GM06990 (cell line): Measurements from ENCODE around the gene KRT9.

Experiments
- DNase-seq: peaks from one replicate; pipeline ENCODE4 v3.0.0-alpha.2; 2011; ENCODE audit not compliant: insufficient read length; ENCODE audit errors: extremely low read depth
- H3K27me3 ChIP-seq: replicated peaks from 2 replicates; pipeline ENCODE4 v1.6.0; 2011; ENCODE audit warnings: low read length; ENCODE audit not compliant: control insufficient read depth, insufficient read depth
- H3K36me3 ChIP-seq: 2 replicates; pipeline ENCODE4 v1.5.1; 2011; ENCODE audit warnings: low read length; ENCODE audit not compliant: control insufficient read depth, insufficient read depth
- H3K4me3 ChIP-seq: replicated peaks from 2 replicates; pipeline ENCODE4 v1.5.1; 2011; ENCODE audit warnings: low read depth, mild to moderate bottlenecking, control low read depth, low read length
- TF ChIP-seq, protein P1 (sequence below): IDR thresholded peaks from 2 replicates; pipeline ENCODE4 v1.5.1; 2011; ENCODE audit warnings: low read length, control low read depth, mild to moderate bottlenecking, inconsistent platforms; ENCODE audit not compliant: insufficient read depth, poor library complexity, severe bottlenecking

The KRT9 gene

DNA sequence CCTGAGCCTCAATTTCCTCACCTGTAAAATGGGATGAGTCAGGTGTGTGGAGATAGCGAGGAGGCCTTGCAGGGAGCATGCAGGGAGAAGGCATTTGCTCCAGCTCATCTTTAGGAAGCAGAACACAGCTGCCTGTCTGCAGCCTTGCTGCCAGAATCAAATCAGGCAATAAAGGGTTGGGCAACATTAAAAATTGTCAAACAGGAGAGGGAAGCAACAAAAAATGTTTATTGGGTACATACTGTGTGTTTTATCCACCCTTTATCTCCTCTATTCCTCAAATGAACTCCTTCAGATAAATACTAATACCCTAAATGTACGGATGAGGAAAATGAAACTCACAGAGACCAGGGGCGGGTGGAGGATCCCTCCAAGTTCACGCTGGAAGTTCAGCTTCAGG is 28.5 kb upstream of the KRT9 start:
- peaks cover 1% of the 10 kb centered on the region; the same call in 1 of the 2 replicates for H3K27me3 ChIP-seq
- H3K36me3 ChIP-seq: no peaks in the 10 kb centered on the region
- no peak for DNase-seq
- TF ChIP-seq, protein P1, sequence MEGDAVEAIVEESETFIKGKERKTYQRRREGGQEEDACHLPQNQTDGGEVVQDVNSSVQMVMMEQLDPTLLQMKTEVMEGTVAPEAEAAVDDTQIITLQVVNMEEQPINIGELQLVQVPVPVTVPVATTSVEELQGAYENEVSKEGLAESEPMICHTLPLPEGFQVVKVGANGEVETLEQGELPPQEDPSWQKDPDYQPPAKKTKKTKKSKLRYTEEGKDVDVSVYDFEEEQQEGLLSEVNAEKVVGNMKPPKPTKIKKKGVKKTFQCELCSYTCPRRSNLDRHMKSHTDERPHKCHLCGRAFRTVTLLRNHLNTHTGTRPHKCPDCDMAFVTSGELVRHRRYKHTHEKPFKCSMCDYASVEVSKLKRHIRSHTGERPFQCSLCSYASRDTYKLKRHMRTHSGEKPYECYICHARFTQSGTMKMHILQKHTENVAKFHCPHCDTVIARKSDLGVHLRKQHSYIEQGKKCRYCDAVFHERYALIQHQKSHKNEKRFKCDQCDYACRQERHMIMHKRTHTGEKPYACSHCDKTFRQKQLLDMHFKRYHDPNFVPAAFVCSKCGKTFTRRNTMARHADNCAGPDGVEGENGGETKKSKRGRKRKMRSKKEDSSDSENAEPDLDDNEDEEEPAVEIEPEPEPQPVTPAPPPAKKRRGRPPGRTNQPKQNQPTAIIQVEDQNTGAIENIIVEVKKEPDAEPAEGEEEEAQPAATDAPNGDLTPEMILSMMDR: no peak
- no peak overlapping the region for H3K4me3 ChIP-seq

GRCh38 chr17:41599680-41600079 is 27.8 kb upstream of the KRT9 start:
- no peak overlapping the region for H3K4me3 ChIP-seq
- TF ChIP-seq, protein P1: no peak
- no peaks in the 10 kb centered on the region for H3K36me3 ChIP-seq
- peaks cover 1% of the 10 kb centered on the region; the same call in 1 of the 2 replicates for H3K27me3 ChIP-seq
- no peak for DNase-seq

- peaks cover 1% of the 10 kb centered on the region for H3K27me3 ChIP-seq
- no peak for DNase-seq
- H3K4me3 ChIP-seq: no peak overlapping the region
- H3K36me3 ChIP-seq: no peaks in the 10 kb centered on the region
- TF ChIP-seq, protein P1: no peak
These were observed 23.7 kb upstream of the KRT9 start for GRCh38 chr17:41595585-41595984.

DNA sequence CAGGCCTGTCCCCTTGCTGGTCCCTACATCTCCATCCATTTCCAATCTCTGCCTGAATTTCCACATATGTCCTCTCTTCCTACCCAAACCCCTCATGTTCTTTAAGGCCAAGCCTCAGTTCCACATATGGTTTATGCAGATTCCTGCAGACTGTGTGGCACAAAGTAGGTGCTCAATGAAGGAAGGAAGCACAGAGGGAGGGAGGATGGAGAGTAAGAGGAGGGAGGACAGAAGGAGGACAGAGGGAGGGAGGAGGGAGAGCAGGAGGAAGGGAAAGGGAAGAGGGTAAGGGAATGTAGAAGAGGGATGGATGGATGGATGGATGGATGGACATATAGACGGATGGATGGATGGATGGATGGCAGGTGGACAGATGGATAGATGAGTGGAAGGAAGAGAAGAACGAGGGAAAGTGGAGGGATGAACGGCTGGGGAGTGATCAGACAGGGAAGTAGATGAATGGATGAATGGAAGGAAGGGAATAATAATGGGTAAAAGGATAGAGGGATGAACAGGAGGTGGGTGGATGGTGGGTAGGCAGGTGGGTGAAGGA is 22.6 kb upstream of the KRT9 start:
- no peaks in the 10 kb centered on the region; the same call in 1 of the 2 replicates for H3K27me3 ChIP-seq
- no peak overlapping the region for H3K4me3 ChIP-seq
- DNase-seq: no peak
- TF ChIP-seq, protein P1: no peak
- H3K36me3 ChIP-seq: no peaks in the 10 kb centered on the region

DNA sequence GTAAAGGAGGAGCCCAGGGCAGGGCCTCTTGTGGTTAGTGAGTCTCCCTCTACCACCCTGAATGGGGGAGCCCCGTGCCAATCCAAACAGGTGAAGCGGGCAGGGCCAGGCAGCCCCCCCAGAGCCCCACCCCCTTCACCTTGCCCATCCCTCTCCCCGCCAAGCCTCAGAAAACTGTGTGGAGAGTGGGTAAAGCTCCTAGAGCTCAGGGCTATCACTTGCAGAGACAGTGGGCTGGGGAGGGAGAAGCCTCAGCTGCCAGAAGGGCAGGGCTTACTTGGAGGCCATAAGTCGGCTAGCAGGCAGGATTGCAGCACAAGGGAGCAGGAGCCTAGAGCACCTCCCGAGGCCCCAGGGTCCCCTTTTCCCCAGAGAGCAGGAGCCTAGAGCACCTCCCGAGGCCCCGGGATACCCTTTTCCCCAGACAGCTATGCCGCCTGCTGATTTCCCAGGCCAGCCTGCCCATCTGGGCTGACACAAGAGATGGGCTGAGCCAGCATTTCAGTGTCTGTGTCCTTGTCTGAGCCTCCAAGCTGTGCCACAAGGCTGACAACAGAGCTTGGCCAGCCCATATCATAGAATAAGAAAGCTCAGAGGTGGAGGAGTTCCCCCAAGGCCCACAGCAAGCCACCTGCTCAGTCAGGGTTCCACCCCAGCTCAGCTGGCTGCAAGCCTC is 21.6 kb upstream of the KRT9 start:
- Histone ChIP-seq H3K27me3 (no peaks in the 10 kb centered on the region; the same call in 1 of the 2 replicates), H3K36me3 (no peaks in the 10 kb centered on the region), H3K4me3 (no peak overlapping the region)
- TF ChIP-seq, protein P1: no peak
- no peak for DNase-seq
